ENCODE data around the gene MSRB2.
A peak's percentile ranks its signal among the peaks of the same experiment; 100 is the strongest.

Gene MSRB2

GRCh38 chr10:23114228-23114850 lies 19.0 kb downstream of the MSRB2 start:
- no peak for DNase-seq

GRCh38 chr10:23116486-23117205 lies 21.3 kb downstream of the MSRB2 start:
- DNase-seq = no peak

GRCh38 chr10:23120001-23120934 lies 24.9 kb downstream of the MSRB2 start:
- DNase-seq = no peak

- DNase-seq = no peak
Observed at GRCh38 chr10:23121135-23121534, 25.8 kb downstream of the MSRB2 start.

GRCh38 chr10:23136462-23136861 lies 41.1 kb downstream of the MSRB2 start:
- no peak for DNase-seq

- no peak for DNase-seq
Observed at GRCh38 chr10:23139677-23140076, 44.3 kb downstream of the MSRB2 start.

- DNase-seq = no peak
Observed at GRCh38 chr10:23141995-23142394, 46.6 kb downstream of the MSRB2 start.

- DNase-seq = no peak
Observed at GRCh38 chr10:23146258-23146657, 50.9 kb downstream of the MSRB2 start.

GRCh38 chr10:23147035-23147434 lies 51.7 kb downstream of the MSRB2 start:
- no peak for DNase-seq

- no peak for DNase-seq
Observed at GRCh38 chr10:23148214-23148613, 52.8 kb downstream of the MSRB2 start.

- no peak for DNase-seq
Observed at GRCh38 chr10:23150091-23150490, 54.7 kb downstream of the MSRB2 start.

GRCh38 chr10:23150610-23151009 lies 55.2 kb downstream of the MSRB2 start:
- DNase-seq = no peak

GRCh38 chr10:23151071-23151470 lies 55.7 kb downstream of the MSRB2 start:
- no peak for DNase-seq

GRCh38 chr10:23155169-23155568 lies 59.8 kb downstream of the MSRB2 start:
- no peak for DNase-seq

GRCh38 chr10:23156447-23157150 lies 61.2 kb downstream of the MSRB2 start:
- DNase-seq = no peak

- no peak for DNase-seq
Observed at GRCh38 chr10:23157239-23157681, 61.9 kb downstream of the MSRB2 start.

- DNase-seq = peak; percentile 27 to 46 (median 41)
Observed at GRCh38 chr10:23157691-23158369, 62.5 kb downstream of the MSRB2 start.

- peak; percentile 62 to 75 (median 68) for DNase-seq
Observed at GRCh38 chr10:23158370-23158769, 63.0 kb downstream of the MSRB2 start.

GRCh38 chr10:23171232-23171876 lies 76.0 kb downstream of the MSRB2 start:
- peak in 2 of 3 donors; percentile 9 to 43 for DNase-seq

Measured in suppressor macrophage treated with lipopolysaccharide for 1 hour (primary cell).